Right atrium auricular region (tissue), 2 donors: Measurements from ENCODE around the gene UCHL3. TPM values are rescaled to one million over a fixed set of nuclear protein-coding genes. Genes with fewer than 3 reads are reported as not detected.

Experiments
- DNase-seq: peaks from one replicate; pipeline ENCODE4 v3.0.0-alpha.2; 2019; ENCODE audit warnings: low spot score
- H3K27ac ChIP-seq, 2 donors: fragments of 200-600 bp; sonication (generic); 1 replicate in 1 of 2; 2 replicates in 1 of 2; pipeline ENCODE4 v1.5.1; 2016 to 2019
- H3K27me3 ChIP-seq, 2 donors: fragments of 200-600 bp; sonication (generic); one replicate each; pipeline versions ENCODE4 v1.5.1 to v1.6.0; 2017 to 2019
- H3K36me3 ChIP-seq: fragments of 200-600 bp; sonication (generic); one replicate; pipeline ENCODE4 v1.5.1; 2016
- H3K4me1 ChIP-seq, 2 donors: fragments of 200-600 bp; sonication (generic); one replicate each; pipeline versions ENCODE4 v1.5.1 to v1.6.0; 2017 to 2019
- H3K4me3 ChIP-seq, 2 donors: fragments of 200-600 bp; sonication (generic); 1 replicate in 1 of 2; 2 replicates in 1 of 2; pipeline ENCODE4 v1.5.1; 2017 to 2019; ENCODE audit warnings: mild to moderate bottlenecking in 1 of 2, moderate library complexity in 1 of 2
- H3K9me3 ChIP-seq, 2 donors: fragments of 200-600 bp; sonication (generic); one replicate each; pipeline ENCODE4 v1.5.1; 2019
- total RNA-seq, 2 donors: library from RNA; depleted of rRNA; stranded (reverse); fragments of >200 nt; gene quantifications; one replicate each; pipeline ENCODE4 v1.1.0, GENCODE V29; 2016
- TF ChIP-seq, protein P1 (sequence below), 2 donors: fragments of 200-600 bp; sonication (generic); IDR thresholded peaks; one replicate each; pipeline ENCODE4 v1.5.1; 2019; ENCODE audit warnings: antibody characterized with exemption in 2 of 2

The UCHL3 gene
- 10 to 100 TPM; 17.2 to 17.7 TPM for total RNA-seq

DNA sequence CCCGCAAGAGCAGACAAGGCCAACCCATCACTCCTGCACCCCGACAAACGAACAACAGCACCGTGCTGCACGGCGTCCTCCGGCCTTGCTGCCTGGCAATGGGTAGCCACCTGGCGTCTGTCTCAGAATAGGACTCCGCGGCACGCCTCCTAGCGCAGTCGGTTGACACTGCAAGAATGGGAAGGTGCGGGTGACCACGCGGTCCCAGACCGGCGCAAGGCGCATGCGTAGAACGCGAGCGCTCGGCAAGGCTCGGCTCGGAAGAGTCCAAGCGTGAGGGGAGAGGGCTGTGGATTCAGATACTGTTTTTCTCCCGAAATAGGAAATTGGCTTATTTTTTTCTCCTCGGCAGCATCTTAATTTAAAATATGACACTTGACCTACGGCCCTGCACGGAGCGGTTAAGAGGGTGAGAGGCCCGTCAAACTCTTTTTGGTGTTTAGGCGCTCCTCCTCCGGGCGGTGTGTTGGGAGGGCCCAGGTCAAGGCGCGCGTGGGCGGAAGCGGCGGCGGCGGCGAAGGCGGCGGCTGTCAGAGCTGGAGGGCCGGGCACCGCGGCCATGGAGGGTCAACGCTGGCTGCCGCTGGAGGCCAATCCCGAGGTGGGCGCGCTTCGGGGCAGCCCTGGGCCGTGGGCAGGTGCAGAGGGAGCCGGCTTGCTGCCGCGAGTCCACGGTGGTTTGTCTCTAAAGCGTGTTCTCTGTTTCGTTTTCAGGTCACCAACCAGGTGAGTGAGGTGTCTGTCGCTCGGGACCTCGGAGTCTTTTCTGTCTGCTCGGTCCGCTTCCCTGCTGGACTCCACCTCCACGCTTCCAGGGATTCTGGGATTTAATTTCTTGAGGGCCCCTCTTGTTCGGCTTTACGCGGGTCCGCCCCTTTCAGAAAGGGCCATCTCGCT lies at the start of gene UCHL3:
Gene UCHL3, plus strand, starts transcription at position 530 of the 897 bp plus-strand sequence. Its CDS starts 30 bp downstream, at position 560.
- no peaks in the 10 kb centered on the region for H3K36me3 ChIP-seq
- H3K27me3 ChIP-seq: no peaks in the 10 kb centered on the region
- peak within 1 kb of the TSS; percentile 78 to 95 for H3K4me3 ChIP-seq
- peak within 1 kb of the TSS; percentile 78 to 84 for H3K27ac ChIP-seq
- H3K9me3 ChIP-seq: no peaks in the 10 kb centered on the region
- TF ChIP-seq, protein P1, sequence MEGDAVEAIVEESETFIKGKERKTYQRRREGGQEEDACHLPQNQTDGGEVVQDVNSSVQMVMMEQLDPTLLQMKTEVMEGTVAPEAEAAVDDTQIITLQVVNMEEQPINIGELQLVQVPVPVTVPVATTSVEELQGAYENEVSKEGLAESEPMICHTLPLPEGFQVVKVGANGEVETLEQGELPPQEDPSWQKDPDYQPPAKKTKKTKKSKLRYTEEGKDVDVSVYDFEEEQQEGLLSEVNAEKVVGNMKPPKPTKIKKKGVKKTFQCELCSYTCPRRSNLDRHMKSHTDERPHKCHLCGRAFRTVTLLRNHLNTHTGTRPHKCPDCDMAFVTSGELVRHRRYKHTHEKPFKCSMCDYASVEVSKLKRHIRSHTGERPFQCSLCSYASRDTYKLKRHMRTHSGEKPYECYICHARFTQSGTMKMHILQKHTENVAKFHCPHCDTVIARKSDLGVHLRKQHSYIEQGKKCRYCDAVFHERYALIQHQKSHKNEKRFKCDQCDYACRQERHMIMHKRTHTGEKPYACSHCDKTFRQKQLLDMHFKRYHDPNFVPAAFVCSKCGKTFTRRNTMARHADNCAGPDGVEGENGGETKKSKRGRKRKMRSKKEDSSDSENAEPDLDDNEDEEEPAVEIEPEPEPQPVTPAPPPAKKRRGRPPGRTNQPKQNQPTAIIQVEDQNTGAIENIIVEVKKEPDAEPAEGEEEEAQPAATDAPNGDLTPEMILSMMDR (IDR thresholded peaks at IDR 0.05): peak; percentile 88 to 89
- peaks cover 0 to 10% of the 10 kb centered on the region in 2 donors for H3K4me1 ChIP-seq
- peak; percentile 93 for DNase-seq

DNA sequence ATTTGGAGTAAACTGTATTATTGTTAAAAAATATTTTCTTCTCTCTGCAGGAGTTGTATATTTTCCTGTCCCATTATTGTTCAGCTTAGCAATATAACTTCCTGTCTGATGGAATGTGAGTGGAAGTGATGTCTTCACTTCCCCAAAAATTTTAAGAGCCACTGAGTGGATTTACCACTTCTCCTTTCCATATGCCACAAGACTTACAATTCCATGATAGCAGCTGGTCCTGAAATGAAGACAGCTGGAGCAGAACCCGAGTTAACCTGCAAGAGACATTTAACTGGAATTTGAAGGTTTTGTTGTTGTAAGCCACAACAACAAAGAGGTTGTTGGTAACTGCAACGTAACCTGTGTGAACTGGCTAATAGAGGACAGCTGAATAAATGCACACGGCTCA lies 44.3 kb upstream of the UCHL3 start:
- Histone ChIP-seq H3K27ac (no peak overlapping the region), H3K4me3 (no peak overlapping the region), H3K27me3 (no peaks in the 10 kb centered on the region), H3K36me3 (no peaks in the 10 kb centered on the region), H3K9me3 (no peaks in the 10 kb centered on the region), H3K4me1 (no peaks in the 10 kb centered on the region)
- TF ChIP-seq, protein P1 (IDR thresholded peaks at IDR 0.05): no peak
- no peak for DNase-seq

DNA sequence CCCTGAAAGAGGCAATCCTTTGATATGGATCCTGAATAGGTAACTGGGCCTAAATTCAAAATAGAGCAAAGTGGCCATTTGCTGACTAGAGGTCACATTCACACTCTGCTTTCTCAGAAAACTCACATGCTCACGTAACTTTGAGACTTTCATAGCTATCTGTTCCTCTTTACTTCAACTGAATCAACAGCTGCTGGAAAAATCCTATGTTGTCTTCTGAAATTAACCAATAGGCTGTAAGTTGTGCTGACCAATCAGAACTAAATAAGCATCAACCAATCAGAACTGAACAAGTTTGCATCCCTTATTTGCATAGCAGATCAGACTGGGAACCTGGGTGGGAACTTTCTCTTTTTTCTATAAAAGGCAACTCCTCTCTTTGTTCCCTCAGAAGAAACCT lies 43.6 kb upstream of the UCHL3 start:
- no peaks in the 10 kb centered on the region for H3K36me3 ChIP-seq
- no peak for DNase-seq
- TF ChIP-seq, protein P1 (IDR thresholded peaks at IDR 0.05): no peak
- no peaks in the 10 kb centered on the region for H3K4me1 ChIP-seq
- H3K4me3 ChIP-seq: no peak overlapping the region
- H3K9me3 ChIP-seq: no peaks in the 10 kb centered on the region
- no peaks in the 10 kb centered on the region for H3K27me3 ChIP-seq
- H3K27ac ChIP-seq: no peak overlapping the region

DNA sequence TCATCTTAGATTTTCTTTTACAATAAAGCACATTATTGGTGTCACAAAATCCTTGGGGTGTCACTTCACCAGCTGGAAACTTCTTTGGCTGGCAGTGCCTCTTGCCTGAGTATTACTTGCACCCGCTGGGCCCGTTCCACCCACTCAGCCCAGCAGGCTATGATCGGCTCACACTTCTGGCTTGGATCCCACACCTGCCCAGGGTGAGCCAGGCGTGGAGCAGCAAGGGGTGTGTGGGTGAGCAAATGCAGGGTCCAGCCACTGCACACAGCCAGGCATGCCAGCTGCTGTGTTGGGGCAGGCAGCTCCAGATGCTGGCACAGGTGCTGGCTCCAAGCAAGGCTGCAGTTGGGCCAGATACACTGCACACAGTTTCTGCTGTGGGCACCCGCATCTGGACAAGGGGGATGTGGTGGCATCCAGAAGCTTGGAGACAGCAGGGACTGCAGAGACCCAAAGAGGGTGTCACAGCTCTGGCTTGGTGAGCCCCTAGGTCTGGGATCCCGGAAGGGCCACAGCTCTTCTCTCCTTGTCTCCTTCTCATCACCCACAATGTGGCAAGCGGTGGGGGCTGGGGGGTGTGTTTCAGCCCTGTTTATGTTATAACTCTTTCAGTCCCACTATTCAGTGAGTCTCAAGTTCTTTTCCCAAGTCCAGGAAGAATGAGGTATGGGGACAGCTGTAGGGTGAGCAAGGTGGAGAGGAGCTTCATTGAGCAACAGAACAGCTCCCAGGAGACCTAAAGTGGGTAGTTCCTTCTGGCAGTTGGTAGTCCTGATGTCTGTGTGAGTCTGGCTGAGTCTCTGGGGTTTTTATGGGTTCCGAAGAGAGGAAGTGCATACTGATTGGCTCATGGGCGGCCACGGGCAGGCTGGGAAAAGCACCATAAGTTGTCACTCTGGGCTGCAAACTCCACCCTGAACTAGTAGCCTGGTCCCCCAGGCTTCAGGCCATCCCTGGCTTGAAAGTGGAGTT lies 42.3 kb upstream of the UCHL3 start:
- TF ChIP-seq, protein P1 (IDR thresholded peaks at IDR 0.05): no peak
- no peaks in the 10 kb centered on the region for H3K36me3 ChIP-seq
- no peaks in the 10 kb centered on the region for H3K9me3 ChIP-seq
- no peaks in the 10 kb centered on the region for H3K27me3 ChIP-seq
- no peak overlapping the region for H3K27ac ChIP-seq
- no peak overlapping the region for H3K4me3 ChIP-seq
- no peaks in the 10 kb centered on the region for H3K4me1 ChIP-seq
- no peak for DNase-seq

DNA sequence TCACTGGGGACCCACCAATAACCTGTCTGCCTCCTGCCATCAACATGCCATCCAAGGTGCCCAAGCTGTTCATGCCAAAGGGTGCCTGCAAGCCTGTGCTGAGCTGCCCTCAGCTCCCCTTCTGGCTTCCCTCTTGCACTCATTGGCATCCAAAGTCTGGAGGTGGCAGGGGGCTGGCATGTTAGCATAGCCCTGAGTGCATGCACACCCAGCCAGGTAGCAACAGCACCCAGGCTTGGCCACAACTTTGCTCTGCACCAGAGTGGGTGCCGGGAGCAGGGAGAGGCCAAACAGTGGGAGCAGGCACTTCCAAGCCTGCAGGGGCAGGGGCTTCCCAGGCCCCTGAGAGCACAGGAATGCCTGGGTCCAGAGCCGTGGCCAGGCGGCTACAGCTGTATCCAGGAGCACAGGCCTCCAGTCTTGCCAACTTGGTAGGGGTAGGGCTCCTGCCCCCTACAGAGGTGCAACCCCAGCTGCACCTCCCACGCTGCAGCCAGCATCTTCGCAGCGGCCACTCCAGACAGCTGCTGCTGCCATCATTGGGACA lies 41.5 kb upstream of the UCHL3 start:
- no peaks in the 10 kb centered on the region for H3K36me3 ChIP-seq
- TF ChIP-seq, protein P1 (IDR thresholded peaks at IDR 0.05): no peak
- H3K27ac ChIP-seq: no peak overlapping the region
- H3K27me3 ChIP-seq: no peaks in the 10 kb centered on the region
- no peaks in the 10 kb centered on the region for H3K4me1 ChIP-seq
- no peaks in the 10 kb centered on the region for H3K9me3 ChIP-seq
- DNase-seq: no peak
- no peak overlapping the region for H3K4me3 ChIP-seq
